H1 (cell line): ENCODE measurements around the gene CLUH. TPM values are rescaled to one million over a fixed set of nuclear protein-coding genes. Genes with fewer than 3 reads are reported as not detected.

Source experiments
- HDAC2 ChIP-seq, 2 experiments: fragments of 300-600 bp in 1 of 2; sonication (generic) in 1 of 2; IDR thresholded peaks; 2 replicates each; pipeline ENCODE4 v1.6.1; 2011 to 2012; ENCODE audit warnings: low read depth in 2 of 2, low read length in 2 of 2, mild to moderate bottlenecking in 2 of 2, moderate library complexity in 2 of 2, borderline replicate concordance in 1 of 2, inconsistent platforms in 1 of 2
- HDAC6 ChIP-seq: IDR thresholded peaks from one replicate; pipeline ENCODE4 v1.7.1; 2012; ENCODE audit warnings: low read depth, mild to moderate bottlenecking, inconsistent platforms, low read length, moderate library complexity
- MAFK ChIP-seq: IDR thresholded peaks from 2 replicates; pipeline ENCODE4 v1.6.1; 2012; ENCODE audit warnings: low read depth, mild to moderate bottlenecking, improper control_type of control experiment, low read length
- NRF1 ChIP-seq: IDR thresholded peaks from 2 replicates; pipeline ENCODE4 v1.6.1; 2011; ENCODE audit warnings: mild to moderate bottlenecking, low read depth, low read length, improper control_type of control experiment
- PHF8 ChIP-seq: fragments of 200-600 bp; sonication (generic); conservative IDR thresholded peaks from 2 replicates; pipeline ENCODE4 v1.7.1; 2012; ENCODE audit warnings: low read depth, mild to moderate bottlenecking, inconsistent platforms, low read length, moderate library complexity
- POLR2AphosphoS5 ChIP-seq: IDR thresholded peaks from 2 replicates; pipeline ENCODE4 v1.6.1; 2011; ENCODE audit warnings: low read depth, low read length
- TCF12 ChIP-seq: IDR thresholded peaks from 2 replicates; pipeline ENCODE4 v1.6.1; 2011; ENCODE audit warnings: low read depth, mild to moderate bottlenecking, low read length
- ZNF274 ChIP-seq: IDR thresholded peaks from 2 replicates; pipeline ENCODE4 v1.7.0; 2012; ENCODE audit warnings: low read length, borderline replicate concordance; ENCODE audit errors: extremely low read depth
- polyA plus RNA-seq, 7 experiments: library from polyadenylated mRNA; depleted of rRNA in 3 of 7; stranded (reverse) in 5 of 7; unstranded in 2 of 7; fragments of >200 nt in 5 of 7; fragments of 200-250 nt in 2 of 7; gene quantifications; 1 replicate in 5 of 7; 2 replicates in 1 of 7; 4 replicates in 1 of 7; pipeline versions ENCODE4 v1.2.1 to v1.2.3, GENCODE V29; 2011 to 2013; ENCODE audit warnings: missing spikeins in 2 of 7, mixed read lengths in 2 of 7
- total RNA-seq: library from RNA; stranded (reverse); fragmentation: NEBNext Ultra II Directional; extraction: Animal tissue kit (Norgen Biotek cat#: 25700); gene quantifications from 2 replicates; pipeline ENCODE4 v1.2.1, GENCODE V29; 2021
- TF ChIP-seq, protein P1 (sequence below), 3 experiments: IDR thresholded peaks; 1 replicate in 2 of 3; 2 replicates in 1 of 3; pipeline versions ENCODE4 v1.5.1 to v1.6.1; 2011; ENCODE audit warnings: low read length in 3 of 3, mild to moderate bottlenecking in 3 of 3, inconsistent platforms in 2 of 3, low read depth in 1 of 3, moderate library complexity in 1 of 3; ENCODE audit not compliant: insufficient read depth in 1 of 3; ENCODE audit errors: control extremely low read depth in 1 of 3

CLUH gene
- total and polyA plus RNA-seq, 2 of the 8 experiments (the other 6 are each of a cell fraction or from before 2014, with no cell fraction given) = 33.6 to 98.6 TPM

DNA sequence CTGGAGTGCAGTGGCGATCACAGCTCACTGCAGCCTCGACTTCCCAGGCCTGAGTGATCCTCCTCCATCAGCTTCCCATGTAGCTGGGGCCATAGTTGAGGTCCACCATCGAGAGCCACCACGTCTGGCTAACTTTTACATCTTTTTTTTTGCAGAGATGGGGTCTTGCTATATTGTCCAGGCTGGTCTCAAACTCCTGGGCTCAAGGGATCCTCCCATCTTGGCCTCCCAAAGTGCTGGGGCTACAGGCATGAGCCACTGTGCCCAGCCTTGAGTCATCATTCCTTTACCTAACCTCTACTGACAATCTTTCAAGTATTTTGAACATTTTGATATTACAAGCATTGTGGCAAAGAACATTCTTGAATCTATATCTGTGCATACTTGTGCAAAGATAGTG lies 47.3 kb upstream of the CLUH start (continued):
- TF ChIP-seq, protein P1, sequence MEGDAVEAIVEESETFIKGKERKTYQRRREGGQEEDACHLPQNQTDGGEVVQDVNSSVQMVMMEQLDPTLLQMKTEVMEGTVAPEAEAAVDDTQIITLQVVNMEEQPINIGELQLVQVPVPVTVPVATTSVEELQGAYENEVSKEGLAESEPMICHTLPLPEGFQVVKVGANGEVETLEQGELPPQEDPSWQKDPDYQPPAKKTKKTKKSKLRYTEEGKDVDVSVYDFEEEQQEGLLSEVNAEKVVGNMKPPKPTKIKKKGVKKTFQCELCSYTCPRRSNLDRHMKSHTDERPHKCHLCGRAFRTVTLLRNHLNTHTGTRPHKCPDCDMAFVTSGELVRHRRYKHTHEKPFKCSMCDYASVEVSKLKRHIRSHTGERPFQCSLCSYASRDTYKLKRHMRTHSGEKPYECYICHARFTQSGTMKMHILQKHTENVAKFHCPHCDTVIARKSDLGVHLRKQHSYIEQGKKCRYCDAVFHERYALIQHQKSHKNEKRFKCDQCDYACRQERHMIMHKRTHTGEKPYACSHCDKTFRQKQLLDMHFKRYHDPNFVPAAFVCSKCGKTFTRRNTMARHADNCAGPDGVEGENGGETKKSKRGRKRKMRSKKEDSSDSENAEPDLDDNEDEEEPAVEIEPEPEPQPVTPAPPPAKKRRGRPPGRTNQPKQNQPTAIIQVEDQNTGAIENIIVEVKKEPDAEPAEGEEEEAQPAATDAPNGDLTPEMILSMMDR (IDR thresholded peaks at IDR 0.05; ENCODE audit: control extremely low read depth in 1 of 3, insufficient read depth in 1 of 3, low read depth in 1 of 3, low read length in 3 of 3) = no peak
- TF ChIP-seq NRF1 = no peak
- no peak for TF ChIP-seq MAFK
- TF ChIP-seq HDAC2 (IDR thresholded peaks at IDR 0.05; ENCODE audit: borderline replicate concordance in 1 of 2, low read depth in 2 of 2, low read length in 2 of 2) = no peak
- no peak for TF ChIP-seq ZNF274
- TF ChIP-seq POLR2AphosphoS5 = no peak
- TF ChIP-seq TCF12 = no peak
- no peak for TF ChIP-seq PHF8
- no peak for TF ChIP-seq HDAC6
